GM18519 (cell line): ENCODE data around the gene ARFGEF3.

ENCODE experiments used
- ATAC-seq: cut with Tn5 transposase; IDR thresholded peaks from one replicate; pipeline ENCODE4 v1.9.1; 2021; ENCODE audit warnings: mild to moderate bottlenecking, moderate library complexity; ENCODE audit not compliant: unreplicated experiment, low FRiP score

The ARFGEF3 gene

DNA sequence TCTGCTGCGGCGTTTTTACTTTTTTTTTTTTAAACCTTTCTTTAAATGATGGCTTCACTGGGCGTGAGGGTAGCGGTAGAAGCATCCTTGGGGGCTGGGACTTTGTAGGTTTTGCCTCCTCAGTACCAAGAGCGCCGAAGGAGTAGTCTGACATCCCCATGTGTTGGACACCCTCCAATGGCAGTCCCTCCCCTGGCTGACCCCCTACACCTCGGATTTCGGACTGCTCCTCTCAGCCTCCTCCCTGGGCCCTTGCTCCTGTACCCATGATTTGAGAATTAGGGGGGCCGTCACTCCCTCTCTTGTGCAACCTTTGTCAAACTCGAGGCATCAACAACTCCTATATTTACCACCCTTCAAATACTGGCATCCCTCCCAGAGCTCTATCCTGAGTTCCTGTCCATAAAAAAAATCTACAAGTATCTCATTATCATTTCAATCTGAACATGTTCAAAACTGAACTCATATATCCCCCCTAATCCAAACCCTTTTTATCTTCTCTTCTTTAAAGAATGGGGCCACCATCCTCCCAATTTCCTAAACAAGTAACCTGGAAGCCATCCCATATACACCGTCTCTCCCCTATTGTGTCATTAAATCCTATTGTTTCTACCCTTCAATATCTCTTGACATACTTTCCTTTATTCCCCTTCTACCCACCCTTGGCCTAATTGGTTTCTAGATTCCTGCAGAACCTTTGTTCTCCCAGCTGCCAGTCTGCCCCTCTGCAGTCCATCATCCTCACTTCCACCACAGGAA, 1.2 kb upstream of the ARFGEF3 start:
- no peak for ATAC-seq

DNA sequence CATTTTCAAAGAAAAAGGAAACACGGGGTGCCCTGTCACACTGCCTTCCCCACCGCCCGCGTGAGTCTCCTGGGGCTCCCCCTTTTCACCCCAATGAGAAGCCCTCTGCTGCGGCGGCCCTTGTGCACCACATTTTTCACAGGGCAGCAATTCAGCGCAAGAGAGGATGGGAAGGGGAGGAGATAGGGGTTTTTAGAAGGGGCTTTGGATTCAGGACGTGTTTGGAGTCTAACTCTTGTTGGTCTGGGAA, 726 bp upstream of the ARFGEF3 start:
- no peak for ATAC-seq

DNA sequence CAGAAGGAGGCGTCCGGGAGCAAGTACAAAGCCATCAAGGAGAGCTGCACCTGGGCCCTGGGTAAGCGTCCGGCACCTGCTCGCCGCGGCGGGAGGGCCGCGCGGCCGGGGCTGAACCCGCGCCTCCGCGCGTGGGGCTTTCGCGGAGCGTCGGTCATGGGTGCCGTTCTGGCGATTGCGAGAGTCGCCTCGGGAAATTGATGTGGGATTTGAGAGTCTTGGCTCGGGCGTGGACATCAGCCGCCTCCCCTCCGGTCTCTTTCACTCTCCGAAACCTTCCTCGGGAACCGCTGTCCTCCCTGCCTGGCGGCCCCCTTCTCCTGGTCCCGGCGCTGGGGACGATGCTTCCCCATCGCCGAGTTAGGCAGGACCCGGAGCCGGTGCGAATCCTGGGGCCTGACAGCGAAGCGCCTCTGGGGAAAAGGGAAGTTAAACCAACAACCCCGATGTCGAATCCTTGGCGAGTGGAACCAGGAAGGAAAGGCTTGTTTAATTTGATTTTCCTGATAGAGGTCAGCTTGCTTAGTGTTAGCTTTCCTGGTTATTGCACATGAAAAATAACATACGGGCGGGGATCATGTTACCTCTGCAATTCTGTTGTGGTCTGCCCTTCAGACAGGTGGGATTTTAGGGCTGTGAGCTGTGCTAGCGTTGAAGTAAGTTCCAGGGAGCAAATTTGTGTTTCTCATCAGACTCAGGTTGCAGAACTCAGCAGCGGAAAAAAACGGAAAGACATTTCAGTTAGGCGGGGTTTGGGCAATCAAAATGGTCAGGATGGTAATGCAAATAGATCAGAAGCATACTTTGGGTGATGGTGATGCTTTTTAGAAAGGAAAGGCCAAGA, 594 bp downstream of the ARFGEF3 start:
- peak; percentile 25 for ATAC-seq

DNA sequence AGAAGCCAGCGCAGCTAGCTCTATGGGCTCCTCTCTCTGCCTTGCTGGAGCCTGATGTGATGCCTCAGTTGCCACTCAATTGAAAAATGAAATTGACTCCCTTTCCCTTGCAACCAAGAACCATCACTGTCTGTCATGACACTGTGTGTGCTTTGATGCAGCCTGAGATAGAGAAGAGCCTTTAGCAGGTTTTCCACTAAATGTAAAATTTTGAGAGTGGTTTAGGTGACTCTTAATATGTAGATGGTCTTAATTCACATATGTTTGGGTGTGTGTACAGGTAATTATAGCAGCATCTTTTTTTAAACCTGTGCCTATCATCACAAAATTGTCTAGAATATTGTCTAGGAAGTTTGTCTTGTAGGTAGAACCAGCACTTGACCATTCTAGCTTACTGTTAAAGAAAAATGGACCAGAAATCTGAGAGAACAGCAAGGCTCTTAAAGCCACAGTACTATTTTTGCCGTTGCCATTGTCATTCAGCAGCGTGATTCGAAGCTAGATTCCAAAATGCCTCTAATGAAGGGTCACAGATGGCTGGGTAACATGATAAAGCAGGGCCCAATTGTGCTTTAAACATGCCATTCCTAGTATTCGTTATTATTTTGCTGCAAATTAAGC, 1.3 kb downstream of the ARFGEF3 start:
- no peak for ATAC-seq

DNA sequence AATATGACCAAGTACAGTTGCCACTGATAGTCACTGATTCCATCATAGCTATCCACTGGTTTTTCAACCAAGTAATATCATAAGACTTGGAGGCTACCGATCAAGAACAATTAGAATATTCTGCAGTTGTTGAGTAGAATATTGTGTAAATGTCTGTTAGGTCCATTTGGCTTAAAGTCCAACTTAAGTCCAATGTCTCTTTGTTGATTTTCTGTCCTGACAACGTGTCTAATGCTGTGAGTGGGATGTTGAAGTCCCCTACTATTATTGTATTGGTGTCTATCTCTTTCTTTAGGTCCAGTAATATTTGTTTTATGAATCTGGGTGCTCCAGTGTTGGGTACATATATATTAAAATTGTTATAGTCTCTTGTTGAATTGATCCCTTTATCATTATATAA, 13.9 kb downstream of the ARFGEF3 start:
- ATAC-seq = no peak

DNA sequence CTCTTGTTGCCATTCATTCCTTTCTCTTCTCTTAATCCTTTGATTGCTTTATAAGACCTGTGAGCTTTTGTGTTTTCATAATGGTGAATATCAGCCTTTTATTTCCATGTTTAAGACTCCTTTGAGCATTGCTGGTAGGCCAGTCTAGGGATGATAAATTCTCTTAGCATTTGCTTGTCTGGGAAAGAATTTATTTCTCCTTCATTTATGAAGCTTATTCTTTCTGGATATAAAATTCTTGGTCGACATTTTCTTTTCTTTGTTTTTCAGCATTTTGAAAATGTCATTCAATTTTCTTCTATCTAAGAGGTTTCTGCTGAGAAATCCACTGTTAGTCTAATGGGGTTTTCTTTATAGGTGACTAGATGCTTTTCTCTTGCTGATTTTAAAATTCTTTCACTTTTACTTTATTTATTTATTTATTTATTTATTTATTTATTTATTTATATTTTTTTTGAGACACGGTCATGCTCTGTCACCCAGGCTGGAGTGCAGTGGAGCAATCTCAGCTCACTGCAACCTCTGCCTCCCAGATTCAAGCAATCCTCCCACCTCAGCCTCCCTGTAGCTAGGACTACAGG, 15.0 kb downstream of the ARFGEF3 start:
- ATAC-seq = no peak

DNA sequence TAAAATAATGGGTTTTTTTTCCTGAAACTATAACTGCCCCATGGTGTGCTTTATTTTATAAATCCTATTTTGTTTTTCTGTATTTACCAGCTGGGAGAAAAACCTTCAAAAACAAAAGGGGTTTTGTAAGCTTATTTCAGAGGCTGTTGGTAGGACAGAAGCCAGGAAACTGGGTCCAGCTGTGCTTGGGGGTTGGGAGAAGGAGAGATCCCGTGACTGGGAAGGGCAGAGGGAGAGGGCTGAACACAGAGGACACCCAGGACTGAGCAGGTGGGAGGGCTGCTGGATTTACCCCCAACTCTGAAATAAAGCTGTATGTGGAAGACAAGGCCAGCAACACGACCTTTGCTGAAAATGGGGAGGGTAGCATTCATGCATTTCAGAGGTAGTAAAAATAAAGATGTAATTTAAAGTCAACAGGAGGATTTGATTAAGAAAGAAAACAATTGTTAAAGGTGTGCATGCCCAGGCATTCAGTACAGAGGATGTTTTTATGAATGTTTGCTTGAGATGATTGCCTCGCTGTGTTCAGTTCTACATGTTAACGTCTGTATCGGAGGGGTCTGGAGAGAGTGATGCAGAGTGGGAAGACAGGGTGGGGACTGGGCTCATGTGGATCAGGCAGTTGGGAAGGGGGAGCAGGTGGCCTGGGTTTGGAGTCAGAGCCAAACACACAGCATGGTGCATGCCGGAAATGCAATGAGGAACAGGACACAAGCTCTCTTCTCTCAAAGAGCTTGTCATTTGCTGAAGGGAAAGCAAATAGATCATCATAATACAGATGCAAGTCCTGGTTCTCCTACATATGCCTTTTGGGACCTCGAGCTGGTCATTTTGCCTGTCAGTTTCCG, 21.4 kb downstream of the ARFGEF3 start:
- ATAC-seq = no peak

DNA sequence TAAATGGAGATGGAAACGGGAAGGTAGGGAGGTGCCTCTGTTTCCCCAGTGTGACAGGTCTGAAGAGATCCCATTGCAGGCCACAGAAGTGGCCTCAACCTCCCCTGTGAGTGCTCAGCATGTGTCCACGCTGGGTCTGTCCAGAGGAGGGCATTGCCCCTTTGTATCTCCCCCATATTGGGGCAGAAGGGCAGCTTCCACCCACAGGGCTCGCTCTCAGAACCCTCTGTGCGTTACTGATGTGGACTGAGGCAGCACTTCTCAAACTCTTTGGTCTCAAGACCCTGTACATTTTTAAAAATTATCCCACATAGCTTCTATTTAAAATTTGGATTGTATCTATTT, 22.0 kb downstream of the ARFGEF3 start:
- ATAC-seq = no peak

DNA sequence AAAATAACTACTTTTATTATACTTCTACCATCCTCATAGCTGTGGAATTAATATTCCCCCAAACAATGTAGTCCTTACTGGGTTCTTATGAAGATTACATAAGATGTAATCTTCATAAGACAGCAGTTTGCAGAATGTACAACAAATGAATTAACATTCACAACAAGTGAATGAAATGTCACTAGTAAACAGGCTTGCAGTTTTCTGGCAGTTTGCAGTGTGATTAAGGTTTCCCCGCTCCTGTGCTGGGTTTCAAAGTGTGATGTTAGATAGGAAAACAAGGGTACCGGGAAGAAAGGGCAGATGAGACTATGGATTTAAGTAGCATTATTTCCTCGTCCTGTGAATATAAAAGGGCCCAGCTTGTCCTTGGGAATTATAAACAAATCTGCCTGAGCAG, 22.5 kb downstream of the ARFGEF3 start:
- ATAC-seq = no peak

DNA sequence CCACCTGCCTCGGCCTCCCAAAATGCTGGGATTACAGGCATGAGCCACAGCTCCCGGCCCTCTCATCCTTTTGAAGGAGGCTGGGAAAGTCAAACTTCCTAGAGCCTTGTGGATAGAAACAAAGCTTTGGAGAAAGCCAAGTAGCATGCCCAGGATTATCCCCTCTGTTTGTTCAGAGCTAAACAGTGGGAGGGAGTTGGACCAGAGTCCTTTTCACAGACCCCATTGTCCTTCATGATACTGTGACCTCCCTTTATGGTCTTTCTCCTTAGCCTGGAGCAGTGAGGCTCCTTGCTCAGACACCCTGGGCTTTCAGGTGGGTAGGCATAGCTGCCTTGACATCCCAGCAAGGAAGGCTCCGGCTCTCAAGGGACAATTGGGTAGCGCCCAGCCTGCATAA, 25.4 kb downstream of the ARFGEF3 start:
- no peak for ATAC-seq

DNA sequence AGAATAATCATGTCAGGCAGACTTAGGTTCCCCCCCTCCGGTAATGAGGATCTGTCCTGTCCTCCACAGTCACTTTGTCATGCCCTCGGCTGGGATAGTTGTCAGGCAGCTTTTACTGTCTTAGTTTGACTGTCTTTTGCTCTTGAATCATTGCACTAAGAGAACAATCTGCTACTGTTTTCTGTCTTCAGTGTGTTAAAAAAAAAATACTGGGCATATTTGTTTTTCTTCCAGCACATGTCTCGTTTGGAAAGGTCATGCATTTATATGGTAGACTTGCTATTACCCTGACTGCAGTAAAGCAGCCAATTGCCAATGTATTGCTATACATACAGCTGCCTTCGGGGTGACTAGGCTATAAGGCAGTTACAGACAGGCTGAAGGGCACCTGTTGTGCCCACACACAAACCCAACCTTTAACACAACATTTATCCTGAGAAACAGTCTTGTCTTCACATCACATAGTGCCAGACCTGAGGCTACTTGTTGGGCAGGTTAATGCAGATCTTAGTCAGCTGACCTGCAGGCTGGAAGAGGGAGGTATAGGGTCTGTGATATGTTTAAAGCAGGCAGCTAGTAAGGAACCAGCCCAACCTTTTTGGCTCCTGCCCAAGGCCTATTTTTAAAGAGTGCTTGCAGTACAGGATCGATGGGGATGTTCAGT, 26.7 kb downstream of the ARFGEF3 start:
- no peak for ATAC-seq

DNA sequence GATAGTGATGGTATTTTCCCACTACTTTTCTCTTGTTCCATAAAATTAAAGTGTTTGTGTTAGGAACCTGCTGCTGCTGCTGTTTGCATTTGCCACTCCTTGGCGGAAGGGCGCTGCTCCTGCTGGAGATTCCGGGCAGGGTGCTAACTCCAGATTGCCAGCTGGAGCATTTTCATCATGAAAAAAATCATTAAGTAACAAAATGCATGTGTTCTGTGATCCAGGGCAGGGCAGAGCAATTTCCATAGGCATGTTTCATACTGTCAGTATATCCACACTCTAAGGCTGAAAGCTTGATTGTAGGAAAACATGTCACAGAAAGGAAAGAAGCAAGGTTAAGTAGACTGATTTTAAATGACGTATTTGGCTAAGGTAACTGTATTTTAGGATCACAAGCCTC, 32.5 kb downstream of the ARFGEF3 start:
- no peak for ATAC-seq

DNA sequence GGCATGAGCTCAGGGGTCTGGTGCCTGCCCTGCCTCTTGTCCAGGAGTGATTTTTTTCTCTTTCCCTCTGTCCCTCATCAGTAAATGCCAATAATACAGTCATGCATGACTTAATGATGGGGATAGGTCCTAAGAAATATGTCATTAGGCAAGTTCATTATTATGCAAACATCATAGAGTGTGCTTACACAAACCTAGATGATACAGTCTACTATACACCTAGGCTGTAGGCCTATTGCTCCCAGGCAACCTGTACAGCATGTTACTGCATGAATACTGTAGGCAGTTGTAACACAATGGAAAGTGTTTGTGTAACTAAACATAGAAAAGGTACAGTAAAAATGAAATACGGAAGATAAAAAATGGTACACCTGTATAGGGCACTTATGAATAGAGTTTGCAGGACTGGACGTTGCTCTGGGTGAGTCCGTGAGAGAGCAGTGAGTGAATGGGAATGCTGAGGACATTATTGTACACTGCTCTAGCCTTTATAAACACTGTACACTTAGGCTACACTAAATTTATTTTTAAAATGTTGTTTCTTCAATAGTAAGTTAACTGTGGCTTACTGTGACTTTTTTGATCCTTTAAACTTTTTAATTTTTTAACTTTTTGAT, 34.5 kb downstream of the ARFGEF3 start:
- ATAC-seq = no peak

DNA sequence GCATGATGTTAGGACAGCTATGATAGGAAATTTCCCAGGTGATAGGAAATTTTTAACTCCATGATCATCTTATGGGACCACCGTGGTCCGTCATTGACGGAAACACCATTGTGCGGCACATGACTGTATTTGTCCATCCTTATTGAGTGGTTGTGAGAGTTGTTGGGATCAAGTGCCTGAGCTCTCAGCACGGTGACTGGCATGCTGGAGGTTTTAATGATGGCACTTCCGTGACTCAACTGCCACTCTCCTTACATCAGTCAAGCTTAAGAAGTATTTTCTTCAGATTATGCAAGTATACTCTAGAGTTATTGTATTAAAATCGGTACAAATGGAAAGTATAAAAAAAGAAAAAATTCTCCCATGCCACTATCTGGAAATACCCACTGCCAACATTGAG, 35.8 kb downstream of the ARFGEF3 start:
- ATAC-seq = no peak

DNA sequence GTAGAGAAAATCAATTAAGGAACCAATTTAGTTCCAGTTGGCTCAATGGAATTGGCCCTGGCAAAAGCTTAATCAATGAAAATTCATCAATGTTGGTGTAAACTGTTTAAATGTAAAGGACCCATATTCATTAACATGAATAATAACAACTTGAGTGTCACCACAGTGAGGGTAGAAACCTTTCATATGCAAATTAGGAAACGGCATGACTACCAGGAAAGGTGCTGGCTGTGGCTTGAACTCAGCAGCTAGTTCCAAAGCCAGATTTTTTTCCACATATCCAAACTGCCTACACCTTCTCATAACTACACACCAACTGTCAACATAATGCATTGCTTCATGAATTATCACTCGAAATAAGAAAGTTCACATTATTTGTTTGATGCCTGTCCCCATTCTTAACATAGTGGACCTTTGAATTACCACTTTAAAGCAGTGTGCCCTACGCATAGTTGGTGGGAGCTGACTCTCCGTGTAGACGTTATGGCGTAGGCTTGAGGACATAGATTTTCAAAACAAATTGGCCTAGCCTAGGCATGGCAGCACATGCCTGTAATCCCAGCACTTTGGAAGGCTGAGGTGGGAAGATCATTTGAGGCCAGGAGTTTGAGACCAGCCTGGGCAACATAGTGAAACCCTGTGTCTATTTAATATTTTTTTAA, 36.8 kb downstream of the ARFGEF3 start:
- ATAC-seq = no peak

DNA sequence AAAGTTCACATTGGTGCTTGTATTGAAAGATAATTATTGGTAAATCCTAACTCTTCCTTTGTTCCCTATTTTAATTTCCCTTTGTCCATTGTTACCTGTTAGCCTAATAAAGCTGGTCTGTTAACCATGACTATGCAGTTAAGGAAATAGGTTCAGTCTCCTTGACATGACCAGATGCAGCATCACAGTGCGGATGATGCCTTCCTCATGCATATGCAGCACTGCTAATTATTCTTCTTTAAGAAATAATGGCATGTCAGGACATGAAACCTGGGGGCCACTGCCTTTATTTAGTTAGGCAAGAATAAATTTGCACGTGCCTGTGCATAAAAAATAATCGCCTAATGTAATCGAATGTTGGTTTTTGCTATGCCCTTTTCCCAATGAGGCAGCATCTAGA, 40.1 kb downstream of the ARFGEF3 start:
- no peak for ATAC-seq

DNA sequence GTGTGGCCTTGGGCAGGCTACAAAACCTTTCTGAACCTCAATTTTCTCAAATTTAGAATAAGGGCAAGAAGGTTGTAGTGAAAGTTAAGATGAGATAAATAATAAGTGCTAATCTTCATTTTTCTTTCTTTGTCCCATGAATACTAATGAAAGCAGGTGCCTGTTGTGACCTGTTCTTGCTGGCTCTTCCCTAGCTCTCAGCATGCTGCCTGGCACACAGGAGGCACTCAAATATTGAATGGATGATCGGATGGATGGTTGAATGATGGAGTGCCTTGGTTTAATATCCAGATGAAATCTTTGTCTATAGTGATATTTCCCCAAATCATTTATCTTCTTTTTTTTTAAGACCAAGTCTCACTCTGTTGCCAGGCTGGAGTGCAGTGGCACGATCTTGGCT, 41.6 kb downstream of the ARFGEF3 start:
- ATAC-seq = no peak

DNA sequence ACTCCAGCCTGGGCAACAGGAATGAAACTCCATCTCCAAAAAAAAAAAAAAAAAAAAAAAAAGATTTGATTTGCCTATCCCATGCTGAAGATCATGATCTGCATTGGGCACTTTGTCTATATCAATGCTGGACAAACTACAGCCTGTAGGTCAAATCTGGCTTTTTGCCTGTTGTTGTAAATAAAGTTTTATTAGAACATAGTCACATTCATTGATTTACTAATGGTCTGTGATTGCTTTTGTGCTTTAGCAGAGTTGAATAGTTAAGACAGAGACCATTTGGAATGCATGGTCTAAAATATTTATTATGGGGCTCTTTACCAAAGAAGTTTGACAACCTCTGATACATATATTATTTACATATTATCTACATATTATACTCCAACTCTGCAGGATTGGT, 42.6 kb downstream of the ARFGEF3 start:
- ATAC-seq = no peak

DNA sequence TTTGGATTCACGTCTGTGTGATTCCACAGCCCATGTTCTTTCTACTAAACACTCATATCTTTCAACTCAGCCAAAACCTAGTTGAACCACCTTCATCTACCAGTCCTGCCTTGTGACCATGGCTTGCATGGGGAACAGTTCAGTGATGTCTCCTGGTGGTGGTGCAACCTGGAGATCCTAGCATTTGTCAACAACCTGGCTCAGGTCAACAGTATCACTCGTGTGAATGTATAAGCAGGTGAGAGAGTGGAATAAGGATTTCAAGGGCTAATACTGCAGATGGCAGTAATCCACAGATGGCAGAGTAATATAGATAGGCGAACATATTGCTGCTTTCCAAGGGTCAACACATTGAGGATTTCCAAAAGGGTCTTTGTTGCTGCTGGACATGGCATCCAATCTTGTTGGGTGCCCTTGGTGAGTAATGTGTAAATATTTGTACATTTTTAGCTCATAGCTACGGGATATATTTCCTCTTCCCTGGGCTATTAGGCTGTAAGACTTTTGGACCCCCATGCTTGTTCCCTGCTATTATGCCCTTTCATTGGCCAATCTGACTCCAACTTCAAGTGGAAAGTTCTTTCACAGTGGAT, 43.1 kb downstream of the ARFGEF3 start:
- no peak for ATAC-seq
